HG03196 (cell line): ENCODE data around the gene LAMC1.
"Not testable (repeated sequence)": the region's sequence is repeated elsewhere in the genome, so short reads cannot be mapped to it uniquely, and the experiment has no call there.

Experiments
- ATAC-seq: cut with Tn5 transposase; IDR thresholded peaks from one replicate; pipeline ENCODE4 v1.9.1; 2021; ENCODE audit not compliant: unreplicated experiment

LAMC1 gene

DNA sequence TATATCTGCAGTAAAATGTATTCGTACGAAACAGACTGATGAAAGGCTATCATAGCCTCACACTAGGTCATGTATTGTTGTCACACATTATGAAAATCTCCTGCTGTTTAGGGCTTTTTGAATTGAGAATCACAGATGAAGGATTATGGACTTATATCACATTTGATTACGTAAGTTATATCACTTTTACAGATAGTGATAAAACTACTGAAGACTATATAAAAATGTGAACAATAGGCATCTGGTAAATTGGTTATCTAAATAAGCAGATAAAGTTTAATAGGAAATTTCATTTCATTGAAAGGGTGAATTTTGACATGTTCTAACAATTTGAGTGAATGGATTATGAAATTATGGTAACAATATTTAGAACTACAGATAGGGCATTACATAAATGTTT lies 20.0 kb downstream of the LAMC1 start:
- no peak for ATAC-seq

DNA sequence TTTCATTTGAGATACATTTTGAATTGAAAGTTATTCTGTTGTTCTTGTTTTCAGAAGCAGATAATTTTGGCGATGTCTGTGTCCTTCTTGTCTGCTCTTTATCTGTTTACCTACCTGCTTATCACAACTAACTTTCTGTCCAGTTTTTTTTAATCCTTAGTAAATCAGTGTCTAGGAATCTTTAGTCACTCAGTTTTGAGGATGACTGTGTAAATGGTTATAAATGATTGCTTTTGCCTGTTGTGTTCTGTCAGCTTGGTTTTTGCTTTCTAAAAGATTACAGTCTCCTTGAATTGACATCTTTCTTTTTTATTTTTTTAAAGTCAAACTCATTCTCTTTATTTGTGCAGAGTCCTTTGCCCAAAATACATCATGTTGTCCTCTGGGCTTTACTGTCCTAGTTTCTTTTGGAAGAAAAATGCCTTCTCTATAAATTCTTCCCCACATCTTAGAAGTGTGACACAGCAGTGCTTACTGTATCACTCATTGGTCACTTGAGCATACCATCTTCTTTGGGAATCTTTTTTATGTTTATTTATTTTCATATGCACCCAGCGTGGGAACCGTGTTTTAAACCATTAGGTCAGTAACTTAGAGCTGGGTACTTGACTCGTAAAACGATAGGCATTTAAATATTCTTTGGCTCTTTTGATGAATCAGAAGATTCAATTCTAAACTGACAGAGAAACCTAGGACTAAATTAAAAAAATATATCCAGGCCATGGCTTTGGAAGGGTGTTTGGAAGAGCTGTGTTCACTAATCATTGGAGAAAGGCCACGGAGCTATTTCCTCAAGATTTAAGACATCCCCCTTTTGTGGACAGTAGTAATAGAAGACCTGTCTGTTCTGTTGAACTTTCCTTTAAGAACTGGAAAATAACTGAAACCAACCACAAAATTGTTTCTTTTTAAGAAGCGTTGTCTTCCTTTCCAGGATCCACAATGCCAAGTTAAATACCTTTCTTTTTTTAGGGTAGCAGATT lies 20.9 kb downstream of the LAMC1 start:
- no peak for ATAC-seq

DNA sequence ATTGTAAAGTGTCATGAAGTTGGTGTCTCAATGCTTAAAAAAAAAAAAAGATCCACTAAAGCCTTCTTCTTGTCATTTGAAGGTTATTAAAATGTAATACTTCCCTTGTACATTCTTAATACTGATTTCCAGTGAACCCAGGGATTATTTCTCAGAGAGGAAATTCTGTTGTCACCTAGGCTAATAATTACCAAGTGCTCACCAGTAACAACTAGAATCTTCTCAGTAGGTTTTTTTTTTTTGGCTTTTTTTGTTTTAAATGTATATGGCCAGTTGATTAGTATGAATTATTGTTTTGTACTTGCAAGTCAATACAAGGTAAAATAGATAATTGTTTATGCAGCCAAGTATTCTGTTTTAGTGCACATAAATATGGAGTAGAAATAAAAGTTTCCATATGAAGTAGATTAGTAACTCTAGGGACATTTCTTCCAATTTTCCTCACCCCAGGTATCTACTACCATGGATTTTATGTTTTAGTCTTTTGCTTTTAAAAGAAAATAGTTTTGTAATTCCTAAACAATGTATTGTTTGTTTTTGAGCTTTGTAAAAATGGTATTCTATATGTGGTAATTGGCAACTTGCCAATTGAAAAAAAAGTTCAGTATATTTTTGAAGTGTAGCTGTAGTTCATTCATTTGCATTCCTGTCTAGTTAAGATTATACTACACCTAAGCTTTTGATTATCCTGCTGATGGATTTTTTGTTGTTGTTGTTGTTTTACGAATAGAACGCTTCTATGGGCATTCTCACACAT lies 21.9 kb downstream of the LAMC1 start:
- ATAC-seq: no peak

DNA sequence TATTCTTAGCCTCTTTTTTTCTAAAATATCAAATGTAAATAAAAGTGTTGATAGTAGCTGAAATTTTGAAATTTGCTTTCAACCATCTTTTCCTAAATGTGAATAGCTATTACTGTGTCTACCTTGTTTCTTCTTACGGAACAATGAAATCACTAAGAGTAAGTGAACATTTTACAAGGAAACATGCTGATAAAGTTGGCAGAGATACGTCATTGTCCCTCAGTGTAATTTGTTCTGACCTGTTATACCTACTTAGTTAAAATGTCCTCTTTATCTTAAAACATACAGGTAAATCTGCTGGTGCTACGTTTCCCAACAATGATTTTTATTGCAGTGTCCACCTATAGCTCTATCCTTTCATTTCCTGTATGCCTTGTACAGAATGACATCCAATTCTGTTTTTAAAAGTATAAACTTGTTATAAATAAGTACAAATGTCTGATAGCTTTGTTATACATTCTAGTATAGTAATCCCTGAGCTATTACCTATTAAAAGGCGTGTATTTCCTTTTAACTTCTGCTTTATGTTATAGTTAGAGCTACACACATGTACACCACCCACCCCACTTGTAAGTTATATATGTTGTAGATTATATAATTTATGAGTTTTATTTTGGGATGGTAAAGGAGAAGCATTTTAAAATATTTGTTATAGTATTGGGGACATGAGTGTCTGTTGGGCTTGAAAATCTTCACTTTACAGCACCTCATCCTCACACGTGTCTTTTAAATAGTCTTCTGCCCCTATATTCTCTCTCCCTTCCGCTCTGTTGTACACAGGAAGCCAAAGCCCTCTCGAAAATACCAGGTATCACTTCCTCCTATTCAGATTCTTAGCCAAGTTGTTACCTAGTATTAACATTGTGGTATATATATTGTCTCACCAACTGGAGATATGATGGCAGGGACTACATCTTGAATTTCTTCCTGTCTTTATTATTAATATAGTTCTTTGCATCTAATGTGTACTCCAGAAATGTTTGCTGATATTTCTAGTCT lies 25.2 kb downstream of the LAMC1 start:
- ATAC-seq: peak; percentile 96

DNA sequence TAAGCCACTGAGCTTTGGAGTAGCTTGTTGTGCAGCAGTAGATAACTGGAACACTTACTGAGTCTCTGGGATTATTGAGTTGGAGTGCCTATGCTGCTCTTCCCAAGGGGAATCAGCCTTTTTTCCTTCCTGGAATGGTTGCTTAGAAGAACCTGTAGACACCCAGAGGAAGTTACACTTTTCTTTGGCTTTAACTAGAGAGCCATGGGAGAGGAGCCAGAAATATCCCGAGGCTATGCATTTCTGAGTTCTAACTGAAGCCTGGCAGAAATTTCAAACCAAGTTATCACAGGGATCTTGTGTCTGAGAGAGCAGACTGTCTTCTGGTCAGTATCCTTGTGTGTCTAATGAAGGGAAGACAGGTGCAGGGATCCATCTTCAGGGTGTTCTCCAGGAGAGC lies 28.3 kb downstream of the LAMC1 start:
- ATAC-seq: no peak

DNA sequence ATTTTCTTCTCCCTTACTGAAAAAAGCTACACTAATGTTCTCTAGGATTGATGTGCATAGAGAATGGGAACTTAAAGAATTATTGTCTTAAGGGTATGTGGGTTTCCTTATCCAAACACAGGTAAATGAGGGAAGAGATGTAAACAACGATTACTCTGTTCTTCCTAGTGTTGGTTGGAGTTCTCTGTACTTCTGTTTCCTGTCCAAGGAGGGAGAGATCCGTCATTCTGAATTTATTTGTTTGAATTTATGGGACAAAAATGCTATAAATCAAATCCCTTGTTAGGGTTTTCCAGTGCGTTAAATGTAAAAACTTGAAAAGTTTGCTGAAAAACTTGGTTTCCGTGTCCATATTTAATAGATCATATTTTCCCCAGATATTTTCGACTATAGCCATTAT lies 29.6 kb downstream of the LAMC1 start:
- no peak for ATAC-seq

DNA sequence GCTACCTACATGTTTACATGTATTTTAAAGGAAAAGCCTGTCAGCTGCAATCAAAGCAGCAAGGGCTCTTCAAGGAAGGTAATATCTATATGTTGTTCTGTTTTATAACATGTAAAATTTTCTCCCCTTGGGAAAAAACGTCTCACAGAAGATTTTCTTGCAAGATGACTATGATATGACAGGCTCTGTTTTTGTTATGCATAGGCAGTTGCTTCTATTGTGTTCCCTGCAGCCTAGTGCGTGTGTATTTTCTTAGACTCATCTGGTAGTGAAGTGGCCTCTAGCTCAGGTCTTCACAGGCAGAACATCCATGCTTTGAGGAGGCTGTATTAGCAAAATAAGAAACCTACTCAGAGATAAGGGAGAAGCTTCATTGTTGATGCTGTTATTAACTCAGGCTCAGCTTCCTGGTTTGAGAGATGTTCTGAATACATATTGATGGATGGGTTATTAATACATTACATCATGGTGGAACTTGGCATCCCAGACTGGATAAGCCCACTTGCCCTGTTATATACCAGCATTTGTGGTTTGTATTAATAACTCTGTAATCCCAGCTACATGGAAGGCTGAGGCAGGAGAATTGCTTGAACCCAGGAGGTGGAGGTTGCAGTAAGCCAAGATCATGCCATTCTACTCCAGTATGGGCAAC lies 35.8 kb downstream of the LAMC1 start:
- no peak for ATAC-seq

DNA sequence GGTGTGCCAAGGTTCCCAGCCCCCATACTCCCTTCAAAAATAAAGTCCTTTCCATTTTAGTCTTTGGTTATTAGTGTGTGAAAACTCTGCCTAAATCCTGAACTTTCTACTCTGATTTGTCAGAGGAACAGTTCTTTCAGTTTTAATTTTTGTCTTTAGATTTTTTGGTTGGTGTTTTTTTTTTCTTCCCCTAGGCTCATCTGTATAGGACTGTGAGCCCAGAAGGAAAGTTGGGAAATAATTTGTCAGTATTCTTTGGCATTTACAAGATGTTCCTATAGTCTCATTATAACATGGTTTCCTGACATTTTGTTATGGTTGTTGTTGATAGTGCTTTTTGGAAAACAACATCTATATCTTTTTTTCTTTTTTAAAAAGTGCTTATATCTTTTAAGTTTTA lies 38.0 kb downstream of the LAMC1 start:
- no peak for ATAC-seq

DNA sequence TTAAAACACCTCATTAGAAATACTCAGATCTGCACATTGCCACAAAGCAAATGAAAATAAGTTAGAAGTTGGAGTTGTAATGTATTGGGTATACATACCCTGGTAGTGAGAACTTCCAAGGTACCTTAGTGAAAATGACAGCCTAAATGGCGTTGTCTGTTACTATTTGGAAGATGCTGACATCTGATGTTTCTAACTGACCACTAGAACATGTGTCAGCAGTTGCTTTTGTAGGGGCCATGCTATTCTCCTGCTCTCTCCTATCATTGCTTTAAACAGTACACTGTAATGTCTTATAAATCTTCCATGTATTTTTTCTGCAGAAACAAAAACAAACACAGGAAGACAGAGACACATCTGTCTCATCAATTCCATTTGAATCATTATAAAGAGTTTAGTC lies 40.1 kb downstream of the LAMC1 start:
- ATAC-seq: no peak

DNA sequence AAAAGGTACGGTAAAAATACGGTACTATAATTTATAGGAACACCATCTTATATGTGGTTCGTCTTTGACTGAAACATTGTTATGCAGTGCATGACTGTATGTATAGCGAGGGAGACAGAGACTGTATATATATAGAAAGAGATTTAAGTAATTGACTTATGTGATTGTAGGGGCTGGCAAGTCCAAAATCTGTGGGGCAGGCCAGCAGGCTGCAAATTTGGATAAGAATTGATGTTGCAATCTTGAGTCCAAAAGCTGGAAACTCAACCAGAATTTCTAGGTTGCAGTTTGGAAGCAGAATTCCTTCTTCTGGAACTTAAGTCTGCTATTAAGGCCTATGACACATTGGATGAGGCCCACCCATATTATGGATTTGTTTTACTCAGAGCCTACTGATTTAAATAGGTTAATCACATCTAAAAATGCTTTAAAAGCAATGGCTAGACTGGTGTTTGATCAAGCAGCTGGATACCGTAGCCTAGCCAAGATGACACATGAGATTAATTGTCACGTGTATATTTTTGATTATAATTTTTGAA lies 42.0 kb downstream of the LAMC1 start:
- no peak for ATAC-seq

DNA sequence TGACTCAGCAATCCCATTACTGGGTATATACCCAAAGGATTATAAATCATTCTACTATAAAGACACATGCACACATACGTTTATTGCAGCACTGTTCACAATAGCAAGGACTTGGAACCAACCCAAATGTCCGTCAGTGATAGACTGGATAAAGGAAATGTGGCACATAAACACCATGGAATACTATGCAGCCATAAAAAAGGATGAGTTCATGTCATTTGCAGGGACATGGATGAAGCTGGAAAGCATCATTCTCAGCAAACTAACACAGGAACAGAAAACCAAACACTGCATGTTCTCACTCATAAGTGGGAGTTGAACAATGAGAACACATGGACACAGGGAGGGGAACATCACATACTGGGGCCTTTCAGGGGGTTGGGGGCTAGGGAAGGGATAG lies 43.2 kb downstream of the LAMC1 start:
- not testable (repeated sequence) for ATAC-seq

DNA sequence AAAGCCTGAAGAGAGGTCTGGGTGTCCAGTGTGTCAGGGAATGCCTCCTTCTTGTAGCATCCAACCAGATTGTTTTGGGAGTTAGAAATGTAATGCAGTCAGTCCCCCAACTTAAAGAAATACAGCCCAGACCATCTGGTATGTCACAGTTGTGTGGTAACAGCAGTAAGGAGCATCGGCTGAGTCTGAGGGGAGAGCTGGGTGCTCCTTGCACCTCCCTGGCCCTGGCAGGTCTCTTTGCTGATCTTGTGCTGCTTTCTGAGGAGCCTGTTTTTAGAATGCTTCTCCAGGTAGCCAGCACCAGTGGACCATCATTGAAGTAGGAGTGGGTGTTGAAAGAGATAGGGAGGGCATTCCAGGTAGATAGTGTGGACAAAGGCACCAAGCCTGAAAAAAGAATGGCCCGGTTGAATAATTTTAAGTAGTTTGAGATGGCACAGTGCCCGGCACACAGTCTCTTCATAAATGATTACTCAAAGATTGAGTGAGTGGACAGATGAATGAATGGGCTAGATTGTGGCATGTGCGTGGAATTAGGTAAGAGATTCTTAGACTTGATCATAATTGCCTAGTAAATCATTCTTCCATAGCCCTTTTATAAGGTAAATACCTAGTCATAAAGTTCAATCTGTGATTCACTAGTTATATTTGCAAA lies 46.5 kb downstream of the LAMC1 start:
- ATAC-seq: no peak

DNA sequence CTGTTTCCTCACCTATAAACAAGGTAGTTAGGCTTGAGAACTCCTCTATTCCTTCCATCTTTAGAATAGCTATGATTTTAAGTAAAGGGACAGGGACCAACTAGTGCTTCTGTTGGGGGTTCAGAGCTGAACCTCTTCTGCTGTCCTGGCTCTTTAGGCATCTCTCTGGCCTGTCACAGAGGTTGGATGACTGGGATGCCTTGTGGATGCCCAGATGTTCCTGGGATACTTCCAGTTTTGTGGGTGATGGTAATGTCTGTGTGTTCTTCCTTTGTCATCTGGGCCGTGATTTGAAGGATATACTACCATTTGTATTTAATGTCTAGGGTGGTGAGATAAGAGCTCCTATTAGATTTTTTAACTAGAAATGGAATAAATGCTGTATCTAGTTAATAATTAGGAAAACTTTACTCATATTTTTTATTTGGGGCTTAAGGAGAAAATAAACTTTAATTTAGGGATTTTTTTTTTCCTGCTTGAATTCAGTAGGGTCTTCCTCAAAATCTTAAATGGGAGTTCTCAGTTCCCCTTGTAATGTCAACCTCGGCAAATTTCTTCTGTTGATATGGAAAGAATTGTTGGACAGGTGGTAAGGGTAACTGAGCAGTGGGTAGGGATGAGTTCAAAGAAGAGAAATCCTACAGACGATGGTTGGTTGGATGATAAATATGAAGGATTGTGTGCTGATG lies 47.2 kb downstream of the LAMC1 start:
- no peak for ATAC-seq

DNA sequence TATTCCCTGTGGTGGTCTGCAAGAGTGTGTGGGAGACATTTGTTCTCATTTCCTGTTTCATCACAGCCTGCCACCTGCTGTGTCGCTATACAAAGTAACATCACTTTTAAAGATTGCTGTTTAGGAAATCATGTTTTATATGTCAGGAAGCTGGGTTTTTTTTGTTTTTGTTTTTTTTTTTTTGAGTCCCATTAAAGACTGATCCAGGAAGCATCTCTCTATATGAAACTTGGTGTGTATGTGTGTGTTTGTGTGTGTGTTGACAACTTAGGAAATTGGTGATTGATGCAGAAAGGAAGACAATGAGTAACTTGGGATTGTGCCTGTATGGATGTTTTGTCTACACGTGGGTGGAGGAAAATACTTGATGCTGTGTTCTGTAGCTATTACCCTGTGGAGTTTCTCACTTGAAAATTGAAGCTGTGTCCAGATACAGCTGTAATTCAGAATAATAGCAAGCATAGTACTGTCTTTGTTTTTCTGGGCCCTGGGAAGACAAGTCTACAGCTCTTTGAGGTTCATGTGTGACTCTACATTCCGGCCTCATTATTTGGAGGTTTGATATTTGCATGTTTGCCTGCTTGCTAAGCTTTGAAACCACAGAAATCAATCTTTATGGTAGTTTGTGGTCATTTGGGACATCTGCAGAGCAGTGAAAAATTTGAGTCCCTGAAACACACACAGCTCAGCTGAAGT lies 47.9 kb downstream of the LAMC1 start:
- ATAC-seq: peak; percentile 81

DNA sequence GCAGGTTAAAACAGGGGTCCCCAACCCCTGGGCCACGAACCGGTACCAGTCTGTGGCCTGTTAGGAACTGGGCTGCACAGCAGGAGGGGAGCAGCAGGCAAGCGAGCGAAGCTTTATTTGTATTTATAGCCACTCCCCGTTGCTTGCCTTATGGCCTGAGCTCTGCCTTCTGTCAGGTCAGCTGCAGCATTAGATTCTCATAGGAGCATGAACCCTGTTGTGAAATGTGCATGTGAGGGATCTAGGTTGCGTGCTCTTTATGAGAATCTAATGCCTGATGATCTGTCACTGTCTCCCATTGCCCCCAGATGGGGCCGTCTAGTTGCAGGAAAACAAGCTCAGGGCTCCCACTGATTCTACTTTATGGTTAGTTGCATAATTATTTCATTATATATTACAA lies 49.4 kb downstream of the LAMC1 start:
- not testable (repeated sequence) for ATAC-seq

DNA sequence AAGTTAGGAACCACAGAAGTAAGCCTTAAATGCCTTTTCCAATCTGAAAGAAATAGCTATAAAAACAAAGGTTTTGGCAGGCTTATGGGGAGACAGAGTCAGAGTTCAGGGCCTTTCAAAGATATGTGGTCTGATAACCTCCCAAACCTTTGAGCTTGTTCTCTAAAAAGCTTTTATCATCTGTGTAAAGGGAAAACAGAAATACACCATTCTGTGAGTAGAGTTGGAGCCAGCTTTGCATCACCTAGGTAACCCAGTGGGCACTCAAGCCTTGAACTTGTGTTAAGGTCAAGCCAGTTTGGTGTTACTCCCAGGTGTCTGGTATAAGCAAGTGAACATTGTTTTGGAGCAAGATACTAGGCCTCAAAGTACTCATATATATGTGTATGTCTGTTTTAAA lies 50.1 kb downstream of the LAMC1 start:
- ATAC-seq: no peak

DNA sequence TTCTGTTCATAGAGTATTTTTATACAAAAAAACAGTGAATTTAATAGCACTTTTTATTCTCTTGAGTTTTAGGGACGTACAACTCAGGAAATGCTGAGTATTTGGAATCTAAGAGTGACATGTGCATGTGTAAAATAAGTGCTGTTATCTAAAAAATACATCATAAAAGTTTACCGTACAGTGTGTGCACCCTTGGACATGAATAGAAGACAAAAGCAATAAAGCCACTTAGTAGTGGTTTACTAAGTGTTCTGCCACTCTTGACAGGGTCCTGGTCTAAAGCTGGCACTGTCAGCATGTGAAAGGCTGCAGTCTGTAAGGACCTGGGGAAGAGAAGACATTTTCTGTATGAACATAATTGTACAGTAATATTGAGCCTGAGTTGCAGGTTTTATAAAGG lies 51.0 kb downstream of the LAMC1 start:
- no peak for ATAC-seq

DNA sequence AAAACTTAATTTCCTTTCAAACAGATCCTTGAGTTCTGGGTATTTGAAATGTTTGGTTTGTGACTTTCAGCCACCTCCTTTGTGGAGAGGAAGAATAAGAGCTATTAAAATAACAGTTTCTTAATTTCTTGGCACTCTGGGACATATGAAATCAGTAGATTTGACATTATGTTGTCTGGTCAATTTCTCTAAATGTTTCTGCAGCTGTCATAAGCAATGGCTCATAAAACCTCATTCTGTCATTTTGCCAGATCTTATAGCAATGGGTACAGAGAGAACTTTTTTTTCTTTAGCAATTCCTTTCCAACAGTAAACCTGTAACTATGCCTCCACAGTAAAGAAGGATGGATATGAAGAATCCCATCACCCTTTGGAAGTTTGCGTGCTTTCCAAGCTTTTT lies 52.6 kb downstream of the LAMC1 start:
- ATAC-seq: no peak
